Astrocyte (in vitro differentiated cells and primary cell): ENCODE measurements around the gene ENPEP.

Source experiments
- EZH2 ChIP-seq: IDR thresholded peaks from 2 replicates; pipeline ENCODE4 v1.6.1; 2012; ENCODE audit warnings: mild to moderate bottlenecking, low read length, inconsistent platforms; ENCODE audit not compliant: insufficient read depth
- TF ChIP-seq, protein P1 (sequence below): IDR thresholded peaks from 2 replicates; pipeline ENCODE4 v1.5.1; 2011; ENCODE audit warnings: low read depth, mild to moderate bottlenecking, inconsistent platforms, low read length, moderate library complexity; ENCODE audit not compliant: insufficient read depth

DNA sequence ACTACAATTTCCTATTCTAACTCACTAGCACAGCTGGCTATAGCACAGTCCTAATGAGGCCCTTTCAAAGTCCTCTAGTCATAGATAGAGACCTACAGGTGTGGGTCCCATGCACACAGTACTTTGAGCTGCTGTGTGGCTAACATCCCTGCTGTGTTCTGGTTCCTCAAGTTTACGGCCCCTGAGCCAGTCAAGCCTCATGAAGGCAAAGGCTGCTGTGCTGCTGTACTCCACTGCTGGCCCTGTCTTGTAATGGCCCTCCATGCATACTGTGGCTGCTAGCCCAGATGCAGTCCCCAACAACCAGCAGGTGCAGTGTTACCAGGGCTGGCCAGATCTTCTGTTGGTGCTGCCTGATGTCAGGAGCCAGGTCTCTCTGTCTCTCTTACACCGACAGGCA, 23.4 kb upstream of the ENPEP start:
- TF ChIP-seq, protein P1, sequence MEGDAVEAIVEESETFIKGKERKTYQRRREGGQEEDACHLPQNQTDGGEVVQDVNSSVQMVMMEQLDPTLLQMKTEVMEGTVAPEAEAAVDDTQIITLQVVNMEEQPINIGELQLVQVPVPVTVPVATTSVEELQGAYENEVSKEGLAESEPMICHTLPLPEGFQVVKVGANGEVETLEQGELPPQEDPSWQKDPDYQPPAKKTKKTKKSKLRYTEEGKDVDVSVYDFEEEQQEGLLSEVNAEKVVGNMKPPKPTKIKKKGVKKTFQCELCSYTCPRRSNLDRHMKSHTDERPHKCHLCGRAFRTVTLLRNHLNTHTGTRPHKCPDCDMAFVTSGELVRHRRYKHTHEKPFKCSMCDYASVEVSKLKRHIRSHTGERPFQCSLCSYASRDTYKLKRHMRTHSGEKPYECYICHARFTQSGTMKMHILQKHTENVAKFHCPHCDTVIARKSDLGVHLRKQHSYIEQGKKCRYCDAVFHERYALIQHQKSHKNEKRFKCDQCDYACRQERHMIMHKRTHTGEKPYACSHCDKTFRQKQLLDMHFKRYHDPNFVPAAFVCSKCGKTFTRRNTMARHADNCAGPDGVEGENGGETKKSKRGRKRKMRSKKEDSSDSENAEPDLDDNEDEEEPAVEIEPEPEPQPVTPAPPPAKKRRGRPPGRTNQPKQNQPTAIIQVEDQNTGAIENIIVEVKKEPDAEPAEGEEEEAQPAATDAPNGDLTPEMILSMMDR, result no peak
- no peak for TF ChIP-seq EZH2
